GM21423 (cell line): ENCODE measurements around the gene ADAMTS3.
"Not testable (repeated sequence)": the region's sequence is repeated elsewhere in the genome, so short reads cannot be mapped to it uniquely, and the experiment has no call there.

Experiments
- ATAC-seq: cut with Tn5 transposase; IDR thresholded peaks from one replicate; pipeline ENCODE4 v1.9.1; 2021; ENCODE audit warnings: mild to moderate bottlenecking, moderate library complexity; ENCODE audit not compliant: unreplicated experiment

Gene ADAMTS3

GRCh38 chr4:72473434-72473900, 95.6 kb downstream of the ADAMTS3 start:
- ATAC-seq, result no peak

- ATAC-seq, result no peak
These were observed 97.2 kb downstream of the ADAMTS3 start for GRCh38 chr4:72471816-72472215.

GRCh38 chr4:72468904-72469502, 100.0 kb downstream of the ADAMTS3 start:
- no peak for ATAC-seq

GRCh38 chr4:72467633-72468032, 101.4 kb downstream of the ADAMTS3 start:
- ATAC-seq, result no peak

- no peak for ATAC-seq
These were observed 105.3 kb downstream of the ADAMTS3 start for GRCh38 chr4:72463724-72464123.

- no peak for ATAC-seq
These were observed 111.9 kb downstream of the ADAMTS3 start for GRCh38 chr4:72457158-72457557.

GRCh38 chr4:72451349-72451748, 117.7 kb downstream of the ADAMTS3 start:
- no peak for ATAC-seq

- no peak for ATAC-seq
These were observed 119.3 kb downstream of the ADAMTS3 start for GRCh38 chr4:72449705-72450104.

- ATAC-seq, result no peak
These were observed 120.8 kb downstream of the ADAMTS3 start for GRCh38 chr4:72448231-72448630.

- no peak for ATAC-seq
These were observed 122.5 kb downstream of the ADAMTS3 start for GRCh38 chr4:72446353-72447055.

- no peak for ATAC-seq
These were observed 124.9 kb downstream of the ADAMTS3 start for GRCh38 chr4:72444092-72444491.

- ATAC-seq, result no peak
These were observed 126.3 kb downstream of the ADAMTS3 start for GRCh38 chr4:72442715-72443114.

- no peak for ATAC-seq
These were observed 126.9 kb downstream of the ADAMTS3 start for GRCh38 chr4:72442147-72442546.

GRCh38 chr4:72440386-72440785, 128.6 kb downstream of the ADAMTS3 start:
- ATAC-seq, result no peak

- ATAC-seq, result no peak
These were observed 136.0 kb downstream of the ADAMTS3 start for GRCh38 chr4:72432975-72433374.

- no peak for ATAC-seq
These were observed 136.7 kb downstream of the ADAMTS3 start for GRCh38 chr4:72432282-72432681.

GRCh38 chr4:72430988-72431387, 138.0 kb downstream of the ADAMTS3 start:
- no peak for ATAC-seq

GRCh38 chr4:72430050-72430449, 139.0 kb downstream of the ADAMTS3 start:
- ATAC-seq, result no peak

GRCh38 chr4:72429397-72429889, 139.6 kb downstream of the ADAMTS3 start:
- no peak for ATAC-seq

- no peak for ATAC-seq
These were observed 142.0 kb downstream of the ADAMTS3 start for GRCh38 chr4:72427057-72427456.

- not testable (repeated sequence) for ATAC-seq
These were observed 143.1 kb downstream of the ADAMTS3 start for GRCh38 chr4:72425908-72426307.

GRCh38 chr4:72424006-72424405, 145.0 kb downstream of the ADAMTS3 start:
- no peak for ATAC-seq
